H1 (cell line): ENCODE results near the gene DIPK1A.

Experiments
- CEBPB ChIP-seq: IDR thresholded peaks from 2 replicates; pipeline ENCODE4 v1.6.1; 2012; ENCODE audit warnings: low read depth, low read length
- CTCF ChIP-seq, 3 experiments: IDR thresholded peaks; 1 replicate in 2 of 3; 2 replicates in 1 of 3; pipeline versions ENCODE4 v1.5.1 to v1.6.1; 2011; ENCODE audit warnings: low read length in 3 of 3, mild to moderate bottlenecking in 3 of 3, inconsistent platforms in 2 of 3, low read depth in 1 of 3, moderate library complexity in 1 of 3; ENCODE audit not compliant: insufficient read depth in 1 of 3; ENCODE audit errors: control extremely low read depth in 1 of 3
- EZH2 ChIP-seq: fragments of 200-600 bp; sonication (generic); IDR thresholded peaks from 2 replicates; pipeline ENCODE4 v1.7.1; 2012; ENCODE audit warnings: low read depth, mild to moderate bottlenecking, moderate library complexity, low read length, inconsistent platforms; ENCODE audit not compliant: severe bottlenecking
- HDAC2 ChIP-seq, 2 experiments: fragments of 300-600 bp in 1 of 2; sonication (generic) in 1 of 2; IDR thresholded peaks; 2 replicates each; pipeline ENCODE4 v1.6.1; 2011 to 2012; ENCODE audit warnings: low read depth in 2 of 2, low read length in 2 of 2, mild to moderate bottlenecking in 2 of 2, moderate library complexity in 2 of 2, borderline replicate concordance in 1 of 2, inconsistent platforms in 1 of 2
- POLR2AphosphoS5 ChIP-seq: IDR thresholded peaks from 2 replicates; pipeline ENCODE4 v1.6.1; 2011; ENCODE audit warnings: low read depth, low read length

GRCh38 chr1:92993581-92993980 is 32.3 kb upstream of the DIPK1A start:
- TF ChIP-seq HDAC2 (IDR thresholded peaks at IDR 0.05; ENCODE audit: borderline replicate concordance in 1 of 2, low read depth in 2 of 2, low read length in 2 of 2): no peak
- TF ChIP-seq CTCF (IDR thresholded peaks at IDR 0.05; ENCODE audit: control extremely low read depth in 1 of 3, insufficient read depth in 1 of 3, low read depth in 1 of 3, low read length in 3 of 3): no peak
- no peak for TF ChIP-seq CEBPB
- TF ChIP-seq EZH2: no peak
- no peak for TF ChIP-seq POLR2AphosphoS5
